IMR-90 (cell line): Measurements from ENCODE around the gene PITX2. TPM values are rescaled to one million over a fixed set of nuclear protein-coding genes. Genes with fewer than 3 reads are reported as not detected.

Experiments used
- ATAC-seq: fragments of 200-7000 bp; cut with Tn5 transposase; 2 replicates; pipeline ENCODE4 v1.9.1; 2020; ENCODE audit warnings: low read depth, mild to moderate bottlenecking, moderate library complexity
- BruUV-seq: library from RNA; stranded (reverse); fragments of 400-500 nt; replicated peaks from 2 replicates; lab custom pipeline; 2021; lab: Mats Ljungman, UMichigan
- CTCF ChIA-PET: fragments of 300-600 bp; formaldehyde crosslinking; extraction: SDS; loops from one replicate; lab custom pipeline; 2021; ENCODE audit warnings: antibody characterized with exemption; lab: Yijun Ruan, JAX
- POLR2A ChIA-PET: fragments of 300-600 bp; sonication (Branson Sonifier 250); formaldehyde crosslinking; loops from one replicate; lab custom pipeline; 2022; ENCODE audit warnings: antibody characterized with exemption; ENCODE audit not compliant: unreplicated experiment; lab: Charles Lee
- DNase-seq: peaks from one replicate; pipeline ENCODE4 v3.0.0; 2013
- H2AFZ ChIP-seq: replicated peaks from 2 replicates; pipeline ENCODE3; 2013; ENCODE audit warnings: low read length, mild to moderate bottlenecking; ENCODE audit not compliant: poor library complexity
- H2AK5ac ChIP-seq: 2 replicates; pipeline ENCODE4 v1.6.1; 2013; ENCODE audit warnings: low read depth, low read length, inconsistent platforms
- H2AK9ac ChIP-seq: replicated peaks from 2 replicates; pipeline ENCODE3; 2013; ENCODE audit warnings: mild to moderate bottlenecking, low read depth, low read length, moderate library complexity; ENCODE audit not compliant: poor library complexity
- H2BK120ac ChIP-seq: 2 replicates; pipeline ENCODE4 v1.6.1; 2013; ENCODE audit warnings: low read depth, low read length, inconsistent platforms
- H2BK15ac ChIP-seq: 3 replicates; pipeline ENCODE4 v1.6.1; 2013; ENCODE audit warnings: low read depth, low read length, inconsistent platforms
- H2BK20ac ChIP-seq: 2 replicates; pipeline ENCODE4 v1.6.1; 2013; ENCODE audit warnings: low read depth, mild to moderate bottlenecking, inconsistent platforms, low read length, moderate library complexity
- H2BK5ac ChIP-seq: 2 replicates; pipeline ENCODE4 v1.6.1; 2013; ENCODE audit warnings: mild to moderate bottlenecking, low read depth, low read length, inconsistent platforms; ENCODE audit not compliant: poor library complexity, severe bottlenecking
- H3K14ac ChIP-seq: replicated peaks from 2 replicates; pipeline ENCODE4 v1.6.1; 2013; ENCODE audit warnings: low read depth, low read length, inconsistent platforms
- H3K18ac ChIP-seq: 2 replicates; pipeline ENCODE4 v1.6.1; 2013; ENCODE audit warnings: low read depth, low read length, control low read depth
- H3K23ac ChIP-seq: 2 replicates; pipeline ENCODE4 v1.6.1; 2013; ENCODE audit warnings: low read depth, low read length, inconsistent platforms
- H3K27ac ChIP-seq: 2 replicates; pipeline ENCODE4 v1.5.1; 2013; ENCODE audit warnings: mild to moderate bottlenecking, control low read depth, low read length; ENCODE audit not compliant: insufficient read depth
- H3K27me3 ChIP-seq: 2 replicates; pipeline ENCODE4 v1.6.1; 2013; ENCODE audit warnings: low read length; ENCODE audit not compliant: control insufficient read depth, insufficient read depth
- H3K36me3 ChIP-seq: 2 replicates; pipeline ENCODE4 v1.6.1; 2013; ENCODE audit warnings: low read length, mixed read lengths; ENCODE audit not compliant: control insufficient read depth, insufficient read depth
- H3K4ac ChIP-seq: 2 replicates; pipeline ENCODE4 v1.6.1; 2013; ENCODE audit warnings: low read depth, low read length, inconsistent platforms
- H3K4me1 ChIP-seq: 2 replicates; pipeline ENCODE4 v1.6.1; 2013; ENCODE audit warnings: low read length, mixed read lengths; ENCODE audit not compliant: control insufficient read depth, insufficient read depth
- H3K4me2 ChIP-seq: 2 replicates; pipeline ENCODE4 v1.6.1; 2013; ENCODE audit warnings: low read depth, mild to moderate bottlenecking, control low read depth, low read length, moderate library complexity
- H3K4me3 ChIP-seq: 2 replicates; pipeline ENCODE4 v1.5.1; 2013; ENCODE audit warnings: low read depth, mild to moderate bottlenecking, control low read depth, low read length, moderate library complexity; ENCODE audit not compliant: insufficient read depth
- H3K56ac ChIP-seq: 2 replicates; pipeline ENCODE4 v1.6.1; 2013; ENCODE audit warnings: low read length, inconsistent platforms; ENCODE audit not compliant: insufficient read depth; ENCODE audit errors: extremely low read depth
- H3K79me1 ChIP-seq, 2 experiments: 2 replicates each; pipeline ENCODE4 v1.6.1; 2013; ENCODE audit warnings: low read length in 2 of 2, inconsistent platforms in 1 of 2, low read depth in 1 of 2
- H3K9ac ChIP-seq: 2 replicates; pipeline ENCODE4 v1.6.1; 2013; ENCODE audit warnings: low read depth, low read length, control low read depth
- H3K9me1 ChIP-seq: 2 replicates; pipeline ENCODE4 v1.6.1; 2013; ENCODE audit warnings: low read length, inconsistent platforms; ENCODE audit not compliant: insufficient read depth
- H3K9me3 ChIP-seq: 2 replicates; pipeline ENCODE4 v1.6.1; 2013; ENCODE audit warnings: low read length; ENCODE audit not compliant: control insufficient read depth, insufficient read depth
- H4K20me1 ChIP-seq: 2 replicates; pipeline ENCODE4 v1.6.1; 2013; ENCODE audit warnings: low read length, inconsistent platforms; ENCODE audit not compliant: insufficient read depth
- H4K5ac ChIP-seq: 2 replicates; pipeline ENCODE4 v1.6.1; 2013; ENCODE audit warnings: mild to moderate bottlenecking, low read depth, low read length, control low read depth
- H4K8ac ChIP-seq, 2 experiments: 2 replicates each; pipeline ENCODE4 v1.6.1; 2013; ENCODE audit warnings: low read depth in 2 of 2, low read length in 2 of 2, control low read depth in 1 of 2, inconsistent platforms in 1 of 2
- H4K91ac ChIP-seq: 2 replicates; pipeline ENCODE4 v1.6.1; 2013; ENCODE audit warnings: low read depth, low read length, inconsistent platforms; ENCODE audit not compliant: insufficient read depth
- BHLHE40 ChIP-seq: fragments of 150-350 bp; IDR thresholded peaks from 2 replicates; pipeline ENCODE4 v1.6.1; 2016; ENCODE audit warnings: mild to moderate bottlenecking, low read depth, low read length
- CEBPB ChIP-seq: IDR thresholded peaks from 2 replicates; pipeline ENCODE4 v1.6.1; 2012; ENCODE audit warnings: low read depth, low read length, improper control_type of control experiment
- CTCF ChIP-seq: conservative IDR thresholded peaks from 2 replicates; pipeline ENCODE4 v1.5.1; 2012; ENCODE audit warnings: mild to moderate bottlenecking, low read depth, low read length, improper control_type of control experiment
- FOS ChIP-seq: fragments of 150-350 bp; IDR thresholded peaks from 2 replicates; pipeline ENCODE4 v1.6.1; 2016; ENCODE audit warnings: low read depth, low read length
- MXI1 ChIP-seq: IDR thresholded peaks from 2 replicates; pipeline ENCODE4 v1.6.1; 2012; ENCODE audit warnings: low read depth, mild to moderate bottlenecking, low read length, moderate library complexity, borderline replicate concordance
- NFE2L2 ChIP-seq: fragments of 150-350 bp; IDR thresholded peaks from 2 replicates; pipeline ENCODE4 v1.6.1; 2016; ENCODE audit warnings: low read depth, mild to moderate bottlenecking, low read length
- RAD21 ChIP-seq: IDR thresholded peaks from 2 replicates; pipeline ENCODE4 v1.6.1; 2012; ENCODE audit warnings: low read length, improper control_type of control experiment
- WGBS, 2 experiments: methylation state at CpG; one replicate each; pipeline versions ENCODE4 v1.1.5 to v1.1.7; 2013; ENCODE audit warnings: missing lambda C conversion rate in 2 of 2; ENCODE audit not compliant: insufficient read length in 1 of 2; ENCODE audit errors: extremely low coverage in 2 of 2; 5-methylcytosine and 5-hydroxymethylcytosine counted together
- dilution Hi-C: fragments of 300-500 bp; cut with HindIII; formaldehyde crosslinking; loops from one replicate; pipeline ENCODE4 v1.14.3; 2018; ENCODE audit warnings: low sequenced_read_pairs; ENCODE audit not compliant: unreplicated experiment
- in situ Hi-C: fragments of 300-500 bp; cut with MboI; formaldehyde crosslinking; loops from 3 replicates; pipeline ENCODE4 v1.14.3; 2019; ENCODE audit warnings: low sequenced_read_pairs, inconsistent platforms, mixed read lengths
- intact Hi-C: fragments of 100-400 bp; cut with micrococcal nuclease; formaldehyde crosslinking; loops from 2 replicates; pipeline ENCODE4 v1.10.0; 2022
- polyA plus RNA-seq, 3 experiments: library from polyadenylated mRNA; depleted of rRNA; stranded (reverse); fragments of >200 nt; gene quantifications; 2 replicates each; pipeline ENCODE4 v1.2.3, GENCODE V29; 2012; ENCODE audit warnings: low replicate concordance in 1 of 3
- total RNA-seq: library from RNA; depleted of rRNA; stranded (reverse); fragments of >200 nt; gene quantifications from 2 replicates; pipeline ENCODE4 v1.2.3, GENCODE V29; 2012
- TF ChIP-seq, protein P1 (sequence below): fragments of 150-350 bp; IDR thresholded peaks from 2 replicates; pipeline ENCODE4 v1.6.1; 2016; ENCODE audit warnings: low read depth, mild to moderate bottlenecking, low read length, moderate library complexity, borderline replicate concordance

PITX2 gene
- total and polyA plus RNA-seq, 2 of the 4 experiments (the other 2 are of a cell fraction): 3.0 to 6.3 TPM

DNA sequence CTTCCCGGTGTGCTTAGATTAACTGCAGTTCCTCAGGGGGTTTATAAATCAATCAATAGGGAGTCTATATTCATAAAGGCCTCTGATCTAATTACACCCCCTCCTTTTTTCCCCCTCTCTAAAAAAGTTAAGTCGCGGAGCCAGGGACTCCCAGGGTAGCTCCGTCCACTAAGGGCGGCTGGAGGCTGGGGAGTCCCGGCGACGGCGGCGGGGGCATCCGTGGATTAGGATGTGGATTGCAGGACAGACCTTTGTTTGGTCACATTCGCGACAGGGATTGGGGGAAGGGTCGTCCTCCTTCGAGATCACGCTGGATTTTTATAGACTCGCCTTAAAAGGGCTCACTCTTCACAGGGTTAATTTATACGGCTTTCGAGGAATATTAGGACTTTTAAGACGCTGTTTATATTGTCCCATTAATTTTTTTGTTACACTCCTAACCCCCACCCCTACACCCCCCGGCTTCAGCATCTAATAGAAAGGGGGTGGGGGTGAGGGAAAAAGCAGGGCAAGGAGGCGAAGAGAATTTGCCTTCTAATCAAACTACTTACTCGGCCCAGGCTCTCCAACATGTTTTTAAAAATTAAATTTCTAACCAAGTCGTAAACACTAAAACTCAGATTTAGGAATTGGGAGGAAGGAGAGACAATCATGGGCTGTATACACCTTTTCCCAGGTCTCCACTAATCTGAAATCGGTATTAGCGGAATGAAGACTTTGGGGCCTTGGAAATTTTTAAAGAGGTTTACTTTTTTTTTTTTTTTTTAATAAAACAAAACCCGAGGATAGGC lies 8.5 kb downstream of the PITX2 start (continued):
- TF ChIP-seq, protein P1, sequence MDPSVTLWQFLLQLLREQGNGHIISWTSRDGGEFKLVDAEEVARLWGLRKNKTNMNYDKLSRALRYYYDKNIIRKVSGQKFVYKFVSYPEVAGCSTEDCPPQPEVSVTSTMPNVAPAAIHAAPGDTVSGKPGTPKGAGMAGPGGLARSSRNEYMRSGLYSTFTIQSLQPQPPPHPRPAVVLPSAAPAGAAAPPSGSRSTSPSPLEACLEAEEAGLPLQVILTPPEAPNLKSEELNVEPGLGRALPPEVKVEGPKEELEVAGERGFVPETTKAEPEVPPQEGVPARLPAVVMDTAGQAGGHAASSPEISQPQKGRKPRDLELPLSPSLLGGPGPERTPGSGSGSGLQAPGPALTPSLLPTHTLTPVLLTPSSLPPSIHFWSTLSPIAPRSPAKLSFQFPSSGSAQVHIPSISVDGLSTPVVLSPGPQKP: no peak

DNA sequence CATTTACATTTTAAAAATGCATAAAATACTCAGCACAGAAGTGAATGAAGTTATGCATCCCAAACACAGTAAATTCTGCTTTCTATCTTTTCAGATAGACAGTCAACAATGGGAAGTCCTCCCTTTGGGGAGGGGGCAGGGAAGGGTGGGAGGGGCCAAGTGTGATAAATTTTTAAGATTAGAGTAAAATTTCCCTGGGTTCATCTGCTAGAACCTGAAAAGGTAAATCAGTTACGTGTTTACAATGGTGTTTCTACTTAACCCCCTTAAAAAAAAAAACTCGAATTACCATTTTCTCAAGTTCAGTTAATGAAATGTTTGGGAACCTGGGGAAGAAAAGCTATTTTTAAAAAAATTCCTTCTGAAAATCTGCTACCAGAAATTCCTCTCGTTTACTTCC lies 9.1 kb downstream of the PITX2 start:
- H3K9me3 ChIP-seq: peaks cover 19% of the 10 kb centered on the region
- no peak overlapping the region for H3K9ac ChIP-seq
- no peak overlapping the region for H3K4ac ChIP-seq
- ChIA-PET POLR2A (no interaction called here), CTCF (interaction anchor here (0.6 kb wide), 1 partner anchor 501 kb away, joined by 4 read pairs; no protein-coding TSS in a partner anchor)
- no peak overlapping the region for H2BK15ac ChIP-seq
- H4K91ac ChIP-seq: no peak overlapping the region
- no peak overlapping the region for H3K14ac ChIP-seq
- no peak overlapping the region for H3K56ac ChIP-seq
- no peaks in the 10 kb centered on the region for H3K9me1 ChIP-seq
- H2AK9ac ChIP-seq: no peak overlapping the region
- H3K36me3 ChIP-seq: no peaks in the 10 kb centered on the region
- H4K8ac ChIP-seq: no peak overlapping the region
- H3K23ac ChIP-seq: no peak overlapping the region
- no peak overlapping the region for H2AK5ac ChIP-seq
- no TSS peak for BruUV-seq
- no peak overlapping the region for H2AFZ ChIP-seq
- dilution Hi-C loops (no loop called here), in situ Hi-C loops (no loop called here), intact Hi-C loops (no loop called here)
- H2BK20ac ChIP-seq: no peak overlapping the region
- peaks cover 81% of the 10 kb centered on the region for H3K27me3 ChIP-seq
- H4K20me1 ChIP-seq: no peaks in the 10 kb centered on the region
- H3K4me2 ChIP-seq: no peak overlapping the region
- H3K79me1 ChIP-seq: no peaks in the 10 kb centered on the region
- no peak overlapping the region for H3K18ac ChIP-seq
- TF ChIP-seq BHLHE40 (no peak), MXI1 (no peak), NFE2L2 (no peak), CTCF (no peak), CEBPB (no peak), FOS (no peak), RAD21 (no peak)
- TF ChIP-seq, protein P1: no peak
- no peak overlapping the region for H2BK5ac ChIP-seq
- H3K4me1 ChIP-seq: 0 out of 2 replicates have a peak, but pooled peaks cover 1% of the 10 kb centered on the region
- H3K4me3 ChIP-seq: no peak overlapping the region
- no peak for ATAC-seq
- DNase-seq: no peak
- H4K5ac ChIP-seq: no peak overlapping the region
- no peak overlapping the region for H2BK120ac ChIP-seq
- WGBS, 2 experiments: no CpG with 5 or more reads among the region's 3 CpGs
- H3K27ac ChIP-seq: no peak overlapping the region
